B cell (primary cell): ENCODE measurements around the gene ENTHD1. TPM values are rescaled to one million over a fixed set of nuclear protein-coding genes. Genes with fewer than 3 reads are reported as not detected.

ENCODE experiments used
- ATAC-seq: fragments of 200-7000 bp; cut with Tn5 transposase; one replicate; pipeline ENCODE4 v1.10.0; 2021; ENCODE audit warnings: low read depth, mild to moderate bottlenecking, moderate number of reproducible peaks, moderate library complexity
- CTCF ChIA-PET: fragments of 350-600 bp; sonication (Branson Sonifier 250); formaldehyde crosslinking; loops from one replicate; lab custom pipeline; 2021; ENCODE audit warnings: antibody characterized with exemption, inconsistent platforms; lab: Charles Lee
- POLR2A ChIA-PET: fragments of 350-600 bp; sonication (Branson Sonifier 250); formaldehyde crosslinking; loops from one replicate; lab custom pipeline; 2021; ENCODE audit warnings: antibody characterized with exemption; lab: Charles Lee
- DNase-seq: peaks from one replicate; pipeline ENCODE4 v3.0.0; 2013
- H2AFZ ChIP-seq: 2 replicates; pipeline ENCODE4 v1.6.1; 2012; ENCODE audit warnings: mild to moderate bottlenecking, low read depth, low read length; ENCODE audit not compliant: insufficient read depth, poor library complexity, severe bottlenecking
- H3K27ac ChIP-seq, 2 donors: 1 replicate in 1 of 2; 2 replicates in 1 of 2; pipeline ENCODE4 v1.5.1; 2012 to 2013; ENCODE audit warnings: low read length in 2 of 2, mild to moderate bottlenecking in 2 of 2, moderate library complexity in 1 of 2
- H3K27me3 ChIP-seq, 4 experiments: fragments of 200-600 bp in 1 of 4; sonication (generic) in 1 of 4; replicated peaks in 1 of 4; 1 replicate in 2 of 4; 2 replicates in 2 of 4; pipeline versions ENCODE4 v1.6.1 to v1.7.0; 2013 to 2016; ENCODE audit warnings: low read length in 3 of 4, mild to moderate bottlenecking in 2 of 4, mixed read lengths in 1 of 4, moderate library complexity in 1 of 4; ENCODE audit not compliant: insufficient read depth in 4 of 4, control insufficient read depth in 3 of 4; ENCODE audit errors: control extremely low read depth in 1 of 4
- H3K36me3 ChIP-seq, 2 experiments: replicated peaks in 1 of 2; 1 replicate in 1 of 2; 2 replicates in 1 of 2; pipeline versions ENCODE4 v1.6.1 to v1.7.1; 2013; ENCODE audit warnings: low read length in 1 of 2; ENCODE audit not compliant: insufficient read depth in 2 of 2, control insufficient read depth in 1 of 2; ENCODE audit errors: control extremely low read depth in 1 of 2, extremely low read depth in 1 of 2
- H3K4me1 ChIP-seq, 2 donors: fragments of 200-600 bp in 1 of 2; sonication (generic) in 1 of 2; 1 replicate in 1 of 2; 2 replicates in 1 of 2; pipeline versions ENCODE4 v1.5.1 to v1.6.1; 2013 to 2017; ENCODE audit warnings: low read length in 2 of 2; ENCODE audit not compliant: control insufficient read depth in 2 of 2, insufficient read depth in 2 of 2
- H3K4me2 ChIP-seq: replicated peaks from 2 replicates; pipeline ENCODE3; 2012; ENCODE audit warnings: mild to moderate bottlenecking, low read depth, low read length; ENCODE audit not compliant: poor library complexity, severe bottlenecking
- H3K4me3 ChIP-seq, 5 experiments: fragments of 200-600 bp in 1 of 5; sonication (generic) in 1 of 5; 1 replicate in 3 of 5; 2 replicates in 2 of 5; pipeline versions ENCODE4 v1.5.1 to v1.7.0; 2011 to 2016; ENCODE audit warnings: low read length in 4 of 5, mild to moderate bottlenecking in 4 of 5, low read depth in 2 of 5, control low read depth in 1 of 5, moderate library complexity in 1 of 5; ENCODE audit not compliant: insufficient read depth in 1 of 5; ENCODE audit errors: control extremely low read depth in 1 of 5, extremely low read depth in 1 of 5
- H3K79me2 ChIP-seq: fragments of 200-600 bp; sonication (generic); one replicate; pipeline ENCODE4 v1.6.0; 2016; ENCODE audit warnings: low read length; ENCODE audit not compliant: control insufficient read depth, insufficient read depth
- H3K9ac ChIP-seq: fragments of 200-600 bp; sonication (generic); 2 replicates; pipeline ENCODE4 v1.6.1; 2017; ENCODE audit warnings: mild to moderate bottlenecking, low read length, moderate library complexity
- H3K9me3 ChIP-seq, 3 donors: one replicate each; pipeline versions ENCODE4 v1.6.1 to v1.7.1; 2013; ENCODE audit warnings: low read length in 2 of 3; ENCODE audit not compliant: control insufficient read depth in 2 of 3, insufficient read depth in 1 of 3; ENCODE audit errors: control extremely low read depth in 1 of 3
- H4K20me1 ChIP-seq: 2 replicates; pipeline ENCODE4 v1.6.0; 2012; ENCODE audit warnings: mild to moderate bottlenecking, low read length; ENCODE audit not compliant: insufficient read depth, control insufficient read depth, poor library complexity, severe bottlenecking
- H3K27ac Mint-ChIP-seq: one replicate; pipeline ENCODE4 v1.8.0; 2021; ENCODE audit warnings: mixed read lengths
- H3K27me3 Mint-ChIP-seq: one replicate; pipeline ENCODE4 v1.8.0; 2021; ENCODE audit warnings: mixed read lengths
- H3K4me1 Mint-ChIP-seq: one replicate; pipeline ENCODE4 v1.8.0; 2021; ENCODE audit warnings: mixed read lengths
- H3K4me3 Mint-ChIP-seq: one replicate; pipeline ENCODE4 v1.8.0; 2021; ENCODE audit warnings: mixed read lengths
- H3K9me3 Mint-ChIP-seq: one replicate; pipeline ENCODE4 v1.8.0; 2022; ENCODE audit warnings: mixed read lengths; ENCODE audit not compliant: insufficient read depth
- CTCF ChIP-seq: fragments of 200-600 bp; IDR thresholded peaks from one replicate; pipeline ENCODE4 v1.8.0; 2022; ENCODE audit warnings: antibody characterized with exemption, mild to moderate bottlenecking
- EZH2 ChIP-seq: IDR thresholded peaks from 2 replicates; pipeline ENCODE4 v1.6.1; 2012; ENCODE audit warnings: borderline replicate concordance, low read depth, mild to moderate bottlenecking, moderate library complexity, low read length; ENCODE audit not compliant: insufficient read depth, poor library complexity, severe bottlenecking
- WGBS: methylation state at CpG from one replicate; pipeline ENCODE4 v1.1.5; 2013; ENCODE audit warnings: missing lambda C conversion rate; ENCODE audit not compliant: insufficient coverage; 5-methylcytosine and 5-hydroxymethylcytosine counted together
- intact Hi-C: fragments of 100-400 bp; cut with micrococcal nuclease; formaldehyde crosslinking; loops from one replicate; pipeline ENCODE4 v1.10.0; 2022
- polyA plus RNA-seq: library from polyadenylated mRNA; depleted of rRNA; stranded (reverse); fragments of >200 nt; gene quantifications from 2 replicates; pipeline ENCODE4 v1.2.3, GENCODE V29; 2012
- total RNA-seq, 2 donors: library from RNA; stranded (reverse); fragments of 120-200 nt in 1 of 2; gene quantifications; 1 replicate in 1 of 2; 2 replicates in 1 of 2; pipeline versions ENCODE4 v1.2.3 to v1.2.4, GENCODE V29; 2013 to 2022

The ENTHD1 gene
- total and polyA plus RNA-seq, 2 donors (not counting 1 experiment from before 2014, with no cell fraction given) = not detected

GRCh38 chr22:39765046-39765445, 128.5 kb downstream of the ENTHD1 start:
- H3K27me3 ChIP-seq = peaks cover 0 to 2% (median 0%) of the 10 kb centered on the region in 4 experiments
- TF ChIP-seq EZH2 = no peak
- no peak for TF ChIP-seq CTCF
- Mint-ChIP-seq H3K4me1 (peaks cover 8% of the 10 kb centered on the region), H3K27me3 (peaks cover 14% of the 10 kb centered on the region), H3K4me3 (no peak overlapping the region), H3K27ac (no peak overlapping the region), H3K9me3 (peaks cover 3% of the 10 kb centered on the region)
- peaks cover 0 to 1% (median 0%) of the 10 kb centered on the region in 3 donors for H3K9me3 ChIP-seq
- H4K20me1 ChIP-seq = no peaks in the 10 kb centered on the region
- H3K4me3 ChIP-seq = no peak overlapping the region
- H3K4me1 ChIP-seq = peaks cover 6 to 16% of the 10 kb centered on the region in 2 donors
- H3K9ac ChIP-seq = no peak overlapping the region
- H3K36me3 ChIP-seq = no peaks in the 10 kb centered on the region
- ATAC-seq (no peak), DNase-seq (no peak)
- intact Hi-C loops = no loop called here
- POLR2A ChIA-PET = no interaction called here
- no peak overlapping the region for H3K4me2 ChIP-seq
- CTCF ChIA-PET = no interaction called here
- H3K79me2 ChIP-seq = no peaks in the 10 kb centered on the region
- WGBS = 90% methylated on average over 2 of the region's 3 CpGs
- H3K27ac ChIP-seq = no peak overlapping the region
- H2AFZ ChIP-seq = no peak overlapping the region

- H3K4me1 Mint-ChIP-seq = peaks cover 7% of the 10 kb centered on the region
- Histone ChIP-seq H3K4me1 (peaks cover 6 to 16% of the 10 kb centered on the region in 2 donors), H3K27ac (no peak overlapping the region), H3K4me2 (no peak overlapping the region), H3K79me2 (no peaks in the 10 kb centered on the region), H3K9me3 (peaks cover 0 to 1% (median 0%) of the 10 kb centered on the region in 3 donors), H2AFZ (no peak overlapping the region), H3K4me3 (no peak overlapping the region), H3K27me3 (no peaks in the 10 kb centered on the region), H3K36me3 (no peaks in the 10 kb centered on the region), H3K9ac (no peak overlapping the region), H4K20me1 (no peaks in the 10 kb centered on the region)
- H3K9me3 Mint-ChIP-seq = peaks cover 3% of the 10 kb centered on the region
- no peak for TF ChIP-seq CTCF
- TF ChIP-seq EZH2 = no peak
- ATAC-seq (no peak), DNase-seq (no peak)
- H3K27me3 Mint-ChIP-seq = peaks cover 6% of the 10 kb centered on the region
- H3K27ac Mint-ChIP-seq = no peak overlapping the region
- H3K4me3 Mint-ChIP-seq = no peak overlapping the region
- POLR2A ChIA-PET = no interaction called here
- no CpG with 5 or more reads among the region's 4 CpGs for WGBS
- CTCF ChIA-PET = no interaction called here
- intact Hi-C loops = no loop called here
These were observed 130.3 kb downstream of the ENTHD1 start for GRCh38 chr22:39763276-39763675.
